HG03097 (cell line): ENCODE data around the gene ADGRD1.
"Not testable (repeated sequence)": the region's sequence is repeated elsewhere in the genome, so short reads cannot be mapped to it uniquely, and the experiment has no call there.

Source experiments
- ATAC-seq: cut with Tn5 transposase; IDR thresholded peaks from one replicate; pipeline ENCODE4 v1.9.1; 2021; ENCODE audit not compliant: unreplicated experiment, low FRiP score

The ADGRD1 gene

DNA sequence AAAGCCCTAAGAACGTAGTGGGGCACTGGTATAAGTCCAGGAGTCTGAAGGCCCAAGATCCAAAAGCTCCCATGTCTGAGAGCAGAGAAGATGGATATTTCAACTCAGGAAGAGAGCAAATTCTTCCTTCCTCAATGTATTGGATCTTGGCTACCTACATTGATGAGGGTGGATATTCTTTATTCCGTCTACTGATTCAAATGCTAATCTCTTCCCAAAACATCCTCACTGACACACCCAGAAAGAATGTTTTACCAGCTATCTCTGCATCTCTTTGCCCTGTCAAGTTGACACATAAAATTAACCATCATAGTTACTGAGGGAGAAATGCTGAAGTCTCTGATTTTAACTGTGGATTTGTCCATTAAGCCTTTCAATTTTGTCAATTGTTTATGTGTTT is 16.6 kb upstream of the ADGRD1 start:
- no peak for ATAC-seq

- not testable (repeated sequence) for ATAC-seq
These were observed 16.2 kb upstream of the ADGRD1 start for GRCh38 chr12:130937546-130937945.

DNA sequence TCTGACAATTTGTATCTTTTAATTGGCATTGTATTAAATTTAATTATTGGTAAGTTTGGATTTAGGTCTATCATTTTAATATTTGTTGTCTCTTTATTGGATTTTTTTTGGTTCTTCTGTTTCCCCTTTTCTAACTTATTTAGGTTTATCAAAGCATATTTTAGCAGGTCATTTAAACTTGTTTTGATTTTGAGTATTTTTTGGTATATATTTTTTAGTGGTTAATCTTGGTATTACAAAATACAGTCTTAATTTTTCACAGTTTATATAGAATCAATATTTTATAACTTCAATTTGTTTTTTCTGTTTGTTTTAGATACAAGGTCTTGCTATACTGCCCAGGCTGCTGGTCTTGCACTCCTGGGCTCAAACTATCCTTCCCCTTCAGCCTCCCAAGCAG is 15.5 kb upstream of the ADGRD1 start:
- ATAC-seq, result no peak

GRCh38 chr12:130944878-130945277 is 8.8 kb upstream of the ADGRD1 start:
- ATAC-seq, result no peak

DNA sequence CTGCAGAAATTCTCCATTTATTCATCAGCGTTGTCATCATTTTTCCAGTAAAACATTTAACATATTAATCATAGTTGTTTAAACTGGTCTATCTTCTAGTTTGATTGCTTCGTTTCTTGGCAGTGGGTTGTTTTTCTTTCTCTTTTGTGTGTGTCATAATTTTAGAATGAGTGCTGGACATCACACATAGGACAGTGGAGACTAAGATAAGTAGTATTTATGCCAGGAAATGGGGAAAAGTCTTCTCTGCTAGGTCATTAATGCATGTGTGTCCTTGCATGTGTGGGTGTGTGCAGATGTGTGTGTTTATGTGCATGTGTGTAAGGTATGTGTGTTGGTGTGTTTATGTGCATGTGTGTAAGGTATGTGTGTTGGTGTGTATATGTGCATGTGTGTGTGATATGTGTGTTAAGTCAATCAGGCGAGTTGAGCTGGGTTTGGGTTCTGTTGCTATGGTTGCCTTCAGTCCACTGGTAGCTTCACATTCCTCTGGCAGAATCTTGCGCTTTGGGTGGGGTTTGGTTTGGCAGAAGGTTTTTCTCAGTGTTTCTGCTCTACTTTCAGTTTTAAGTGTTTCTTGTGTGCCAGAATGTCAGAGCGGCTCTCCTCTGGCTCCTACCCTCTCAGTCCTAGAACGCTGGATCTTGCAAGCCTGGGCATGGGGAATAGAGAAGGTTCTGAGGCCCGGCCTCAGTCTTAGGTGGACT is 7.8 kb upstream of the ADGRD1 start:
- ATAC-seq, result no peak

GRCh38 chr12:130947028-130947613 is 6.6 kb upstream of the ADGRD1 start:
- no peak for ATAC-seq

- no peak for ATAC-seq
These were observed 5.6 kb upstream of the ADGRD1 start for GRCh38 chr12:130948136-130948535.

DNA sequence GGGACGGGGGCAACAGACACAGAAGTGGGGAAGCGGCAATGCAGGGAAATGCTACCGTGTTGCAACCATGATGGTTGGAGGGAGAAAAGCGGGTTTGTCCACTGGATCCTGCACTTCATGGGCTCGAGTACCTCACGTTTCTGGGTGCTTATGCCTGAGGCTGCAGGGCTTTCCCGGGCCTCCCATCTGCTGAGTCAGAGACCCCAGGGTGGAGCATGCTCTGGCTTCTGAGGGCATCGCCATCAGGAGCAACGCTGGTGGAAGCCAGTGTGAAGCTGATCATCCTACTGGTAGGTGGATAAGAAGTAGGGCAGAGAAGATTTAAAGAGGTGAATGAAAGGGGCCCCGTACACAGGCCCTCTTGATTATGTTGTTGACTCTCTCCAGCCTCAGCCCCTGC is 5.0 kb upstream of the ADGRD1 start:
- ATAC-seq, result no peak

DNA sequence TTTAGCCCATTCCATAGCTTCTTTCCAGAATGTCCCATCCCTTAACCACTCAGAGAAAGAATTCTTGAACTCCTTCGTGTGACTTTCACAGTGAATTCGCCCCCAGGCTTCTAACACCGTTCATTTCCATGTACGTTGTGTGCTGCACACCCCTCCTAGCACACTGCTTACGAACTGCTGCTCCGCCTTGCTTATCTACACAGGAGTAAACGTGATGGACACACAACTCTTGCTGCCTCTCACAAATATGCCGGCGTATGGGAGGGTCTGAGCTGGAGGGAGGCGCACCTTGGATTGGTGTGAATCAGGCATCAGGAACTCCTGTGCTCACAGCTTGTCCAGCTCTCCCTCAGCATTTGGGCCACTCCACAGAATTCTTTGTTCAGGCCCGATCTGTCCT is 3.9 kb upstream of the ADGRD1 start:
- ATAC-seq, result no peak

DNA sequence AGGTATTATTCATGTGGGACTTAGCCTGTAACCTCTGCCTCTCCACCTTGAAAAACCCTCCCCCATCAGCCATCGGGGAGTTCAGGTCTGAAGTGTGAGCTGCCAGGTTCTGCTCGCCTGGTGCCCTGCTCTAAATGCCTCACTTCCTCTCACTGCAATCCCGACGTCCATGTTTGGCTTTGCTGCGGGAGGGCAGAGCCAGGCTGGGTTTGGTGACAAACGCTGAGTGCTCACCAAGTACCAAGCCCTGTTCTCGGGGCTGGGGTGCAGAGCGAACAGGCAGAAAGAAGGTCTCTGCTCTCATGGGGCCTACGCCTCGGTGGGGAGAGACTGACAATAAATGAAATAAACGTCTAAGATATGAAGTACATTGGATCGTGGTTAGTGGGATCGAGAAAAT is 2.1 kb upstream of the ADGRD1 start:
- no peak for ATAC-seq

DNA sequence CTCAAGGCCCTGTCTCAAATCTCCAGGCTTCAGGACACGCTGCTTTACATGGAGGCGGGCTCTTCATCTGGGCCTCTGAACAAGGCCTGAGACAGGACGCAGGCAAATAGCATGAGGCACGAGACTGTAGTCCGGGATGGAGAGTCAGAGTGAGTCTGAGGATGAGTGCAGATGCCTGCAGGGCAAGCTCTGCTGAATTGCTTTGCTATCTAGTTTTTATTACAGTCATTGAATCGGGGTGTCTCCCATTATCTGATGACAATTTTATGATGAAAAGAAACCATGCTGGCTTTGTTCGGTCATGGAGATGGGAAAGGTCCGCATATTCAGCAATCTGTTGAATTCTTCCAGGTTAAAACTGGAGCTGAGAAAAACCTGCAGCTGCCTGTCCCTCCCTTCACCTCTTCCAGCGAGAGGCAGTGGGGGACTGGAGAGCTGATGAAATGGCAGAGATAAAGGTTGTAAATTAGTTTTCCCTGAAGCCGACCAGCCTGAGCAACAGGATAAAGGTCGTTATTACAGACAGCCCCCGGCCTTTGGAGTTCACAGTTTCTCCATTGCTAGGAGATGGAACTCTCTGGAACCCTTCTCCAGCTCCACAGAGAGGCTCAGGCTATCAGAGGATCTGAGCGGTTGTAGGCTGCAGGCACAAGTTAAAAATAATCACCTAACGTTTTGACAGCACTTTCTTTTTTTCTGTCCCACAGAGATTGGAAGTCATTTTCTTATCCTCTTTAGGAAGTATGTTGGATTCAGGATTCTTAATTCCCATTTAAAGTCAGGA is 1.3 kb upstream of the ADGRD1 start:
- no peak for ATAC-seq

DNA sequence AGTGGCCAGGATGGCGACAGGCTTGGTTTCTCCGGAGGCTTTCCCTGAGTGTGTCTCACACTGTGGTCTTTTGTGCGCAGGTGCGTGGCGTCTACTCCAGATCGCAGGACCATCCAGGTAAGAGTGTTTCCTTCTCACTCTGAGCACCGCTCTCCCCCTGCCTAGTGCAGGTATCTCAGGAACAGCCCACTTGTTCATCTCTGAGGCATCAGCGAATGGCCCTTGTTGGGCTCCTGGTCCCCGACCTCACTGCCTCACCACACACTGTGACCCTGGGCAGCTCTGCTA is 781 bp downstream of the ADGRD1 start:
- ATAC-seq, result no peak

DNA sequence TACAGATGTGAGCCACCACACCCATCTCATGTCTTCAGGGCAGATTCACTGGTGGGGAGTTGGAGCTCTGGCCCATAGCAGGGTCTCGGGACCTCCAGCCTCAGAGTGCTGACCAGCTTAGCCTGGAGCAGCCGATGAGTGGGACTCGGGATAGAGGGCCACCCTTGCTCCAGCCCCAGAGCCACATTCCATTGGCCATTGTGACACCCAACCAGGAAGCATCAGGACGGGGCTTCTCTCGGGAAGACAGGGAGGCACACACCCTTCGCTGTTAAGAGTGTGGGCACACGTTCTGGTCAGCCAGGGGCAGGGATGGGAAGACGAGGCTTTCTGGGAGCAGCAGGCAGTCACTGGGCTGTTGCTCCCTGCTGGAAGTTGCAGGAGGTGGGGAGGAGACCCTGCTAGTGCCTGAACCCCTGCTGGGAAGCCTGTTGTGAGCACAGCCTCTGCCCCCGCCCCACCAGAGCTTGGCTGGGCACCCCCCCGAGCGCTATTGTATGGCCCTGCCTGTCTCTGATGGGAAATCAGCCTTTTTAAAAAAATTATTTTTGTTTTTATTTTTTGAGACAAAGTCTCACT is 1.6 kb downstream of the ADGRD1 start:
- no peak for ATAC-seq

- no peak for ATAC-seq
These were observed 2.3 kb downstream of the ADGRD1 start for GRCh38 chr12:130956009-130956408.

DNA sequence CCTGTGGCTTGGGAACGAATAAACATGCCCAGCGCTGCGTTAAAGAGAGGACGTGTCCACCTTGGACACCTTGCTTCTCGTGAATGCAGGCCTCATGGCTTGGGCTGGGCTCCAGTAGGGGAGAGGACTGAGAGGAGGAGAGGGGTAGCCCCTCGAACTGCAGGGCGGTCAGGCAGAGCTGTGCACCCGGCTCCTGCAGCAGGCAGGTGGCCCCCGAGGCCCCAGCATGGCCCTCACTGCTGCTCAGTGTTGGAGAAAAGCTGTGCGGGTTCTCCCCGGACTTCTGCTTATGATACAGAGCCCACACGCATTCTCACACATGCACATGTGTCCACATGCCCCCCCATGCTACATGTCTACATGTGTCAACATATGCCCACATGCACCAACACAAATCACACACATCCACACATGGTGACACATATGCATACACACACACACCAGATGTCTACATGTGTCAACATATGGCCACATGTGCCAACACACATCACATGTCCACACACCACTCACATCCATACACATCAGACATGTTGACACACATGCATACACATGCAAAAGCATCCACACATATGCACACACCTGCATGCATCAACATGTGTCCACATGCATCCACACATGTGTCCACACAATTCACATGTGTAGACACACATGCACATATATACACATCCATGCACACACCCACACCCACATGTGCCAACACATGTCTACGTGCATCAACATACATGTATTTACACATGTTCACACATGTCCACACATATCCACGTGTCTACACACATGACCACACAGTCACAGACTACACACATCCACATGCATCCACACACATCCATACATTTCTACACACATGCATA is 3.0 kb downstream of the ADGRD1 start:
- ATAC-seq, result no peak

DNA sequence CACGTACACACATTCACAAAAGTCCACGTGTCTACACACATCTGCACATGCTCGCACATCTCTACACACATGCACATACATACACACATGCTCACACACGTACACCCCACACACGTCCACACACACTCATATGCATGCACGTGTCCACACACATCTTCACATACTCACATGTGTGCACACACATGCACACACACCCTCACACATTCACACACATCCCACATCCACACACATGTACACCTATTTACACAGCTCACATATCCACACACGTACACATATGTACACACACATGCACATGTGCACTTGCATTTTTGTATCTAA is 3.6 kb downstream of the ADGRD1 start:
- no peak for ATAC-seq

DNA sequence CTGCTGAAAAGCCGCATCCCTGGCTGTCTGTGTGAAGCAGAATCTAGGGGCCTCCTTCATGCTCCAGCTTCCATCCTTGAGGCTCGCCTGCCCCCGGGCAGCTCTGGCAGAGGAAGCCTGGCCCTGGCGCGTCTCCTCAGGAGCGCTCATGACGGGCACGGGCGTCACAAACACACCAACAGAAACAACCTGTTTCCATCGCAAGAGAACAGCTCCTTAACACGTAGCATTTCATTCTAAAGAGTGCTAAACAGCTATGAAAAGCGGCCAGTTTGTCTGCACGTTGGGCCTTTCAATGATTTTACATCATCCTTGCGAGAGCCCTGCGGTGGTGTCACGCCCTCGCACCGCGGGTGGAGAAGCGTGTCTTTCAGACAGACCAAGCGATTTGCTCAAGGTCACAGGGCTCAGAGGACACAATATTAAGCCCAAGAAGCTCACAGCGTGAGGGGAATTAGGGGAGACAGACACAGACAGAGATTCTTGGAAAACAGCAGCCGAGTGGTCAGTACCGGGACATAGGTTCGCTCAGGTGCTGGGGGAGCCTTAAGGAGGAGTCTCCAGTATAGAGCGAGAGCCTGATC is 4.9 kb downstream of the ADGRD1 start:
- no peak for ATAC-seq

DNA sequence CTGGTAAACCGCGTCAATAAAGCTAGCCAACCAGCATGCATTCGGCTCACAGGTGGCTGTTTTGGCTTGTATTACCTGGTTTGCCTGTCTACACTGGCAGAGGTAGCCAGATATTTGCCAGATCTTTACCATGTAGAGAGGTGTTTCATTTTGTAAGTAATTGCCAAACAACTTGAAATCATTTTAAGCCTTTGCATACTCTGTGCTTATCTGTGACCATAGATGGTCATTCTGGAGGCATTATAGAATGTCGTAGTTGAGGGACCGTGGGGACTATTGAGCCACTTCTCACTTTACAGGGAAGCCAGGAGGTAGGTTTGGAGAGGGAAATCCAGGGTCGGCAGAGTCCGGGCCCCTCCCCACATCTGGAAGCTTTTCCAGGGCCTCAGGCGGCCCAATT is 5.9 kb downstream of the ADGRD1 start:
- ATAC-seq, result no peak

DNA sequence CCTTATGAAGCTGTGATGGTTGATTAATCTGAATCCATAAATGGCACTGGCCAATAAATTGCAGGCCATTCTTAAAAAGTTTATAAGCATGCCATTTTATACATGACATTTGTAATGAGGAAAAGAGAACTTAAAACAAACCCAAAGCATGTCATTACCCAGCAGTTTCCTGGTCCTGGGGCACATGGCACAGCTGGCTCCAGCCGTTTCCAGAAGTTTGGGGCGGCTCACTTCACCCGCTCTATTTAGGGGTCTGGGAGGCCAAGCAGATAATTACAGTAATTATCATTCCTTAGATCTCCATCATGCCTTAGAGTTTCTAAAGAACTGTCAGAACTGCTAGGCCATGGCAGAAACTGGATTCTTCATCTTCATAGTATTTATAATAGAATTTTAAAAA is 6.4 kb downstream of the ADGRD1 start:
- ATAC-seq, result no peak

DNA sequence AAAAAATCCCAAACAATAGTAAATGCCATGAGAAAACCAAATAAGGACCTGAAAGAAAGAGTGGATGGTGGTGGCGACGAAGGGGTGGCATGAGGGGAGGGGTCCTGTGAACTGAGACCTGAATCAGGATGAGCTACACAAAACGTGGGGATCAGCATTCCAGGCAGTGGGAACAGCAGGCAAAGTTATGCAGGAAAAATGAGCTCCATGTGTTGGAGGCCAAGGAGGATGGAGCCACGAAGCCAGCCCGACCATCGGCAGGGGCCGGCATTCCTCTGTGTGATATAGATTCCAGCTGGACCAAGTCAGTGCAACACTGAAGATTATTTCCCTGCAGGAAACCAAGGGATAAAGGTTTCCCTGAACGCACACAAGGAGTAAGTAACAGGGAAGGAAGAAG is 7.1 kb downstream of the ADGRD1 start:
- no peak for ATAC-seq
